ENCODE data around the gene HIRA.

Gene HIRA

DNA sequence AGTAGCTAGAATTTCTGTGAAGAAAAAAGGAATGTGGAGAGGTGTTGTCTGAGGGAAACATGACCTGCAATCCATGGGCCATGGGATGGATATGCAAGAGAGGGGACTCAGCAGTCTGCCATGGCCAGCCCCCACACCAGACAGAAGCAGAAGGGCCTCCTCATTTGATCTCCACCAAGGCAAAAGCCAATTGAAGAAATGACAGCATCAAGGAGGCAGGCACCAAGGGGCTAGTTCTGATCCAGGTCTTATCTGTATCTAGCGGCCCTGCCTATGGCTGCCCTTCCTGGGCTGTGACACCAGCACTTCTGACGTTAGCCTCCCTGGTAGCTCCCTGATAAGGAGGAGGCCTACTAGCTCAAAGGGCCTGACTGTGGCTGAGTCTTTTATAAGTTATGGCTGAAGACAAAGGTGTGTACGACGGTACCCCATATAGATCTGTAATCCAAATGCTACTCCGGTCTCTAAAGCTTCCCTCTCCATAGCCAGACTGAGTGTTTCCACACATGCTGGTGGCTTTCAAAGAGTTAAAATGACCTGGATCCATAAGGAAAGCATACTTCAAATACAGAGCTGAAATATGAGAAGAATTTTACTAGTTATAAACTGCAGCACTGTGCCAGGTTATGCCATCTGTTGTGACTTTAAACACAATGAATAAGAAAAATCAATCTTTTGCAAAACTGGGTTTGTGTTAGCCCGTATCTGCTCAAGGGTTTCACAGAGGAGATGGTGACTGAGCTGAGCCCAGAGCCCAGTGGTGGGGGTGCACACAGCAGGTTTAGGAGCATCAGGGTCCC, 34.4 kb downstream of the HIRA start:
- no peak overlapping the region for H3K4me3 ChIP-seq (ENCODE audit: low read depth, low read length)
- no peaks in the 10 kb centered on the region for H3K4me1 ChIP-seq (ENCODE audit: control insufficient read depth, insufficient read depth, low read length, unreplicated experiment)
- H3K79me2 ChIP-seq (ENCODE audit: control insufficient read depth, insufficient read depth, low read length, unreplicated experiment): no peaks in the 10 kb centered on the region
- no peaks in the 10 kb centered on the region for H3K36me3 ChIP-seq (ENCODE audit: insufficient read depth, low read length)
- H2AFZ ChIP-seq (ENCODE audit: low read length, unreplicated experiment): no peak overlapping the region
- H3K27me3 ChIP-seq (ENCODE audit: insufficient read depth, low read length): no peaks in the 10 kb centered on the region
- H3K27ac ChIP-seq (ENCODE audit: low read depth, low read length): no peak overlapping the region

DNA sequence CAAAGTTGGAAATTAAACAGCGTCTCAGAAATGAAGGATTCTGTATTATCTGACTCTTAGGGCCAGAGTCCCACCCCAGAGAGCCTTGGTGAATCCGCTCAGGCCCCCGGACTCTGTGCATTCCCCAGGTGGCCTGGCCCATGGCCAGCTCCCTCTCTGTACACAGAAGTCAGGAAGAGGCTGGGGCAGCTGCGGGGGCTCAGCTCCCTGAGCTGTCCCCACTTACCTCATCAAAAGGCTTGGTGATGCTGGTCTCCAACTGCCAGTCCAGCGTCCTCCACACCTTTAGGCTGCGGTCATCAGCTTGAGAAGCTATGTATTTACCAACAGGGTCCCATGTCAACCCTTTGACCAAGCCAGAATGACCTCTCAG, 35.0 kb downstream of the HIRA start:
- no peaks in the 10 kb centered on the region for H3K36me3 ChIP-seq (ENCODE audit: insufficient read depth, low read length)
- H3K4me1 ChIP-seq (ENCODE audit: control insufficient read depth, insufficient read depth, low read length, unreplicated experiment): no peaks in the 10 kb centered on the region
- no peak overlapping the region for H3K27ac ChIP-seq (ENCODE audit: low read depth, low read length)
- no peaks in the 10 kb centered on the region for H3K79me2 ChIP-seq (ENCODE audit: control insufficient read depth, insufficient read depth, low read length, unreplicated experiment)
- H3K27me3 ChIP-seq (ENCODE audit: insufficient read depth, low read length): no peaks in the 10 kb centered on the region
- no peak overlapping the region for H3K4me3 ChIP-seq (ENCODE audit: low read depth, low read length)
- no peak overlapping the region for H2AFZ ChIP-seq (ENCODE audit: low read length, unreplicated experiment)

DNA sequence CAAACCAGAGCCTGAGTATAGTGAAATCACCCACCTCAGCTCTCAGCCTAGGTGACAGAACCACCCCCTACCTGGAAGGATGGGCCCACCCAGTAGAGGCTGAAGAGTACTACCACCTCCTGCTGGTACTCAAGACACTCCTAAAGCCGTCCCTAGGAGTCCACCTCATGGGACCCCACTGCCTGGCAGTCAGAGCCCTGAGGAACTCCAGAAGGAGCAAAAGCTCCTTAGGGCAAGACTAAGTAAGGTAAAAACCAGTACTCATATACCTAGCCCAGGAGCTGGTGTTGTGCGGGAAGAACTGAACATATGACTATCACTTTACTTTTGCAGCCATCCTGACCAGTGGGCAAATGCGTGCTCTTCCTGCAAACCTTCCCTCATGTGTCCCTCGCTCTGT, 36.3 kb downstream of the HIRA start:
- H3K27me3 ChIP-seq (ENCODE audit: insufficient read depth, low read length): no peaks in the 10 kb centered on the region
- no peaks in the 10 kb centered on the region for H3K4me1 ChIP-seq (ENCODE audit: control insufficient read depth, insufficient read depth, low read length, unreplicated experiment)
- H3K36me3 ChIP-seq (ENCODE audit: insufficient read depth, low read length): no peaks in the 10 kb centered on the region

DNA sequence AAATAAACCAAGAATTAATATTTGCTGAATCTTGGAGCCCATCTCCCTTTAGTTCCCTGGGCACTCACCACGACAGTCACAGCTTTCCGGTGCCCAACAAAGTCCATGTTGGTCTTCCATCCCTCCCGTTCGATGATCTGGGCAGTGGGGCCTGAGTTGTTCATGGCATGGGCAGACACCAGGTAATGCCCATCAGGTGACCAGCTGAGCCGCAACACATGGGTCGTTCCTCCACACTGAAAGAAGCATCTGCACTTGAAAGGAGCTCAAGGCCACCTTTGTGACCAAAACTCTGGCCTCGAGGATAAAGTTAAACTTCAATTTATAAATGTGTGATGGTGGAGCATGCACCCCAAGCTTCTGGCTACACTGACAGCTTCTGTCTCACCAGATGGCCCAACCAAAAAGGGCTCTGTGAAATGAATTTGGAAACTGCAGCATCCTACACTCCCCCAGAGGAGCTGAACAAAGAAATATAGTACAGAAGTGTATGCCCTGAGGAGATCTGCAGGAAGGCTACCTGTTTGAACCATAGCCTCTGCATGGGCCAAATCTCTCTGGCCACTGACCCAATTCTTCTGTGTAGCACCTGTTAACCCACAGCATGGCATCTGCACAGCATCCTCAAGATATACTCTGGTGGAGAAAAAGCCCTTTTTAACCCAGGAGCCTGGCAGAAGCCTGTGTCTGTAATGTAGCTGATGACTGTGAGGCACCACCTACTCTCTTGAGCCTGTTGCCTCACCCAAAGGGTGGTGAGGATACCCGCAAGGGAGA, 37.1 kb downstream of the HIRA start:
- Histone ChIP-seq H3K4me3 (ENCODE audit: low read depth, low read length) (no peak overlapping the region), H3K27me3 (ENCODE audit: insufficient read depth, low read length) (no peaks in the 10 kb centered on the region), H3K79me2 (ENCODE audit: control insufficient read depth, insufficient read depth, low read length, unreplicated experiment) (no peaks in the 10 kb centered on the region), H3K4me1 (ENCODE audit: control insufficient read depth, insufficient read depth, low read length, unreplicated experiment) (no peaks in the 10 kb centered on the region), H3K27ac (ENCODE audit: low read depth, low read length) (no peak overlapping the region), H3K36me3 (ENCODE audit: insufficient read depth, low read length) (no peaks in the 10 kb centered on the region), H2AFZ (ENCODE audit: low read length, unreplicated experiment) (no peak overlapping the region)

More for the DNA sequence above, 36.3 kb downstream of the HIRA start:
- no peak overlapping the region for H2AFZ ChIP-seq (ENCODE audit: low read length, unreplicated experiment)
- H3K4me3 ChIP-seq (ENCODE audit: low read depth, low read length): no peak overlapping the region
- no peaks in the 10 kb centered on the region for H3K79me2 ChIP-seq (ENCODE audit: control insufficient read depth, insufficient read depth, low read length, unreplicated experiment)
- no peak overlapping the region for H3K27ac ChIP-seq (ENCODE audit: low read depth, low read length)

DNA sequence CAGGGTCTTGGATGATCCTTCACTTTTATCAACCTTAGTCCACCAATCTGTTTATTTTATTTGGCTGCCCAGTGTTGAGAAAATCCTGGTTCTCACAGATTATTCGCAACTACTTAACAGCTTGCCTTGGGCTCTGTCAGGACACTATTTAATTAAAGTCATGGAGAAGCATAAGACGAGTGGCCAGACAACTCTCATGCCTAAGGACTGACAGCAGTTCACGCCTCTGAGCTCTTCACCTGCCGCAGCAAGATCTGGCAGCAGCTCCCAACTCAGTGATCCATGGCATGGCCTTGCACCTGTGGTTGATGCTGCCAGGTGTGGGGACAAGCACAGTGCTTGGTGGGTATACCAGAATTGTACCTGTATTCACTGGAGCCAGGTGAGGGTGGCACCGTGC, 37.8 kb downstream of the HIRA start:
- Histone ChIP-seq H3K79me2 (ENCODE audit: control insufficient read depth, insufficient read depth, low read length, unreplicated experiment) (no peaks in the 10 kb centered on the region), H3K36me3 (ENCODE audit: insufficient read depth, low read length) (no peaks in the 10 kb centered on the region), H3K4me1 (ENCODE audit: control insufficient read depth, insufficient read depth, low read length, unreplicated experiment) (no peaks in the 10 kb centered on the region), H2AFZ (ENCODE audit: low read length, unreplicated experiment) (no peak overlapping the region), H3K4me3 (ENCODE audit: low read depth, low read length) (no peak overlapping the region), H3K27me3 (ENCODE audit: insufficient read depth, low read length) (no peaks in the 10 kb centered on the region), H3K27ac (ENCODE audit: low read depth, low read length) (no peak overlapping the region)

DNA sequence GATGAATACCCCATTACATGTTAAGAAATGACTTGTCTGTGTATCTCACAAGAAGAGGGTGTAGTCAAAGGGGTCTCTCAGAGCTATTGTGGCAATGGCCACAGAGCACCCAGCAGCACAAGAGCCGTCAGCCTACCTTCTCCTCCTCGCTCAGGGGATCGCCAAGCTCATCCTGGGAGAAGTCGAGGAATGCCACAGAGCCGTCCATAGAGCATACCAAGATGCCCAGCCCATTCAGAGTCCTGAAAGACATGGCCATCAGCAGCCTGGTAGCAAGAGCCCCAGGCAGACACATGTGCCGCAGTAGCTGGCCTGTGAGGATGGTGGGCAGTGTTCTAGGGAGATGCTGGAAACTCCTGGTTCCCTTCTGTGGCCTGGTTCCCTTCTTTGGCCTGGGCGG, 44.0 kb downstream of the HIRA start:
- no peaks in the 10 kb centered on the region for H3K79me2 ChIP-seq (ENCODE audit: control insufficient read depth, insufficient read depth, low read length, unreplicated experiment)
- H2AFZ ChIP-seq (ENCODE audit: low read length, unreplicated experiment): no peak overlapping the region
- no peaks in the 10 kb centered on the region for H3K4me1 ChIP-seq (ENCODE audit: control insufficient read depth, insufficient read depth, low read length, unreplicated experiment)
- H3K4me3 ChIP-seq (ENCODE audit: low read depth, low read length): no peak overlapping the region
- no peak overlapping the region for H3K27ac ChIP-seq (ENCODE audit: low read depth, low read length)
- H3K27me3 ChIP-seq (ENCODE audit: insufficient read depth, low read length): no peaks in the 10 kb centered on the region
- H3K36me3 ChIP-seq (ENCODE audit: insufficient read depth, low read length): peaks cover 8% of the 10 kb centered on the region; the same call in 1 of the 2 replicates

DNA sequence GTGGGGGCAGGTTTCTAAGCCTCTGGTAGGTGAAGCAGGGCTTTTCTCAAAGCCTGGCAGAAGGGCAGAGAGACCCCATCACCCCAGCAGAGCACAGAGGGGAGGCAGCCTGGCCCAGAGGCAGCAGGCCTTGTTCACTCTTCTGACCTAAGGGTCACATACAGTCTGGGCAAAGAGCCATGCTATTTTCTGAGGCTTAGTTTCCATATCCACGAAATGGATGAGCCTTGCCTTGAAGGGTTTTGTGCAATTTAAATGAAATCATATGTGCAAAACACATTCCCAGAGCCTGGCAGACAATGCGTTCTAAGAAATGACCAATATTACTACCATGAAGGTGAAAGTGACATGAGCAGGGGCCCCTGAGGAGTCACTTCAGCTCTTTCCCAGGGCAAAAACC, 44.5 kb downstream of the HIRA start:
- Histone ChIP-seq H2AFZ (ENCODE audit: low read length, unreplicated experiment) (no peak overlapping the region), H3K27me3 (ENCODE audit: insufficient read depth, low read length) (no peaks in the 10 kb centered on the region), H3K36me3 (ENCODE audit: insufficient read depth, low read length) (peaks cover 8% of the 10 kb centered on the region), H3K79me2 (ENCODE audit: control insufficient read depth, insufficient read depth, low read length, unreplicated experiment) (no peaks in the 10 kb centered on the region), H3K27ac (ENCODE audit: low read depth, low read length) (no peak overlapping the region), H3K4me3 (ENCODE audit: low read depth, low read length) (no peak overlapping the region), H3K4me1 (ENCODE audit: control insufficient read depth, insufficient read depth, low read length, unreplicated experiment) (no peaks in the 10 kb centered on the region)

DNA sequence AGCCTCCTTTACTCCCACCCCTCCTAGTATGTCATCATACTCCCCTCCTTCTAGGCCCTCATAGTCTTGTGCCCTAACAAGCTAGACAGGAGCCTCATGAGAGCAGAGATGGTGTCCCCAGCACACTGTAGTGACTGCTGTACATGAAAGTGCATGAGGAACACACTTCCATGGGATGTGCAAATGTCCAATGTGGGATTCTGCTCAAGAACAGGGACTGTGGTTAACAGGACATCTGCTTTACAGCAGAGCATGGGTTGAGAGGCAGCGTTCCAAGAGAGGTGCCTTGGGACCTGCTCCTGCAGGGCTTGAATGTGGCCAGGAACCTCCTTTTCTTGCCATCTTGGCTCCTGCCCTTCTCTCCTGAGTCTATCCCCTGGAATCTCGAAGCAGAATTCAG, 45.3 kb downstream of the HIRA start:
- no peak overlapping the region for H3K27ac ChIP-seq (ENCODE audit: low read depth, low read length)
- peaks cover 8% of the 10 kb centered on the region for H3K36me3 ChIP-seq (ENCODE audit: insufficient read depth, low read length)
- H3K4me3 ChIP-seq (ENCODE audit: low read depth, low read length): no peak overlapping the region
- H3K79me2 ChIP-seq (ENCODE audit: control insufficient read depth, insufficient read depth, low read length, unreplicated experiment): no peaks in the 10 kb centered on the region
- no peaks in the 10 kb centered on the region for H3K27me3 ChIP-seq (ENCODE audit: insufficient read depth, low read length)
- H2AFZ ChIP-seq (ENCODE audit: low read length, unreplicated experiment): no peak overlapping the region
- no peaks in the 10 kb centered on the region for H3K4me1 ChIP-seq (ENCODE audit: control insufficient read depth, insufficient read depth, low read length, unreplicated experiment)

DNA sequence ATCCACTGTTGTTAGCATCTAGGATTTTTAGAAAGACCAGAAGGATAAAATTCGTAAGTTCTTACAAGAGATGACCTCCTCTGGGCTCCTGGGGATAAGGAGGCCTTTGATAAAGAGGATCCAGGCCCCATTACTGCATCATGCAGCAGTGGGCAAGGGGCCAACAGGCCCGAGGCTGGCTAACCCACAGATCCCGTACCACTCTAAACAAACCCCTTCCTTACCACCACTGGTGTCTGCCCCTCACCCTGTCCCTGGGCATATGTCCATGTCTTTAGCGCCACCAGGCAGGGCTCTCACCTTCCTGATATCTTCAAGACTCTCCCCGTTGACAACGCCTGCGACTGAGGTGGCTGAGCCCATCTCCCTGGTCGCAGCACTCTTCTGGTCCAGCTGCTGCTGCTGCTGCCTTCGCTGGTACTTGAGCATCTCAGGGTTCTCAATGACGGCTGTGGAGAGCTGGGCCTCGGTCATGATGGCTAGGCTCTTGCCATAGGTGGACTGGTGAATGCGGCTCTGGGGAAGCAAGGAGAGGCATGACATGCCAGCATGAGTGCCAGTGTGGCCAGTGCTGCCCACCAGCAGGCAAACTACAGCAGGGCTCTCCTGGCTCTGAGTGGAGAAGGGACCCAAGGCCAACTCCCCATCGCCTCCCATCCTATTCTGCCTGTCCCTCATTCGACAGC, 46.2 kb downstream of the HIRA start:
- H3K27ac ChIP-seq (ENCODE audit: low read depth, low read length): no peak overlapping the region
- H3K4me3 ChIP-seq (ENCODE audit: low read depth, low read length): no peak overlapping the region
- H3K36me3 ChIP-seq (ENCODE audit: insufficient read depth, low read length): peaks cover 8% of the 10 kb centered on the region
- H3K27me3 ChIP-seq (ENCODE audit: insufficient read depth, low read length): no peaks in the 10 kb centered on the region
- no peaks in the 10 kb centered on the region for H3K79me2 ChIP-seq (ENCODE audit: control insufficient read depth, insufficient read depth, low read length, unreplicated experiment)
- H3K4me1 ChIP-seq (ENCODE audit: control insufficient read depth, insufficient read depth, low read length, unreplicated experiment): no peaks in the 10 kb centered on the region
- no peak overlapping the region for H2AFZ ChIP-seq (ENCODE audit: low read length, unreplicated experiment)

DNA sequence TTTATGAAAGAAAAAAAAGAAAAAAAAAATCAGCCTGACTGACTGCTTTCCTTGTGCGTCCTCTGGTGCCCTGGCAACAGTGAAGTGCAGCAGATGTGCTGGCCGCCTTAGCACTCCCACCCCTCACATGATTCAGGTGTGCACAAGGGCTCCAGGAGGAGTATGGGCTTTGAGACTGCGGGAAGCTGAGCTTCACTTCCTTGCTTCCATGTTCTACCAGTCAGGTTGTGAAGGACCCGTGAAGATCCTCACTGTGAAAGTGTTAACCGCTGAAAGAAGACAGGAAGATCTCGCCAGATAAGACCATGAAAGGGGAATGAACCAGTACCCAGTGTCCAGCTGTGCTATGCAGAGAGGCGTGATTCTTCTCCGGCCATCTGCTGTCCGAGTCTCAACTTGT, 48.2 kb downstream of the HIRA start:
- Histone ChIP-seq H3K4me3 (ENCODE audit: low read depth, low read length) (no peak overlapping the region), H3K27me3 (ENCODE audit: insufficient read depth, low read length) (no peaks in the 10 kb centered on the region), H3K79me2 (ENCODE audit: control insufficient read depth, insufficient read depth, low read length, unreplicated experiment) (no peaks in the 10 kb centered on the region), H3K27ac (ENCODE audit: low read depth, low read length) (no peak overlapping the region), H2AFZ (ENCODE audit: low read length, unreplicated experiment) (no peak overlapping the region), H3K36me3 (ENCODE audit: insufficient read depth, low read length) (peaks cover 8% of the 10 kb centered on the region), H3K4me1 (ENCODE audit: control insufficient read depth, insufficient read depth, low read length, unreplicated experiment) (no peaks in the 10 kb centered on the region)

Measured in ACC112 (cell line).